Spleen (tissue), 7 donors: ENCODE results near the gene THSD4.

ENCODE experiments used
- POLR2A ChIP-seq, 3 donors: fragments of 450-650 bp; IDR thresholded peaks; one replicate each; pipeline ENCODE4 v1.5.1; 2017; ENCODE audit warnings: antibody characterized with exemption in 3 of 3, mild to moderate bottlenecking in 1 of 3
- TF ChIP-seq, protein P1 (sequence below), 11 experiments: fragments of 200-600 bp in 7 of 11; fragments of 450-650 bp in 4 of 11; sonication (generic) in 4 of 11; IDR thresholded peaks in 8 of 11; conservative IDR thresholded peaks in 3 of 11; 1 replicate in 7 of 11; 2 replicates in 4 of 11; pipeline versions ENCODE4 v1.4.0 to v1.8.0; 2016 to 2021; ENCODE audit warnings: antibody characterized with exemption in 11 of 11, inconsistent platforms in 4 of 11, mild to moderate bottlenecking in 1 of 11
- donor health status: DM: no; HTN: no; CAD: no; lungs with moderate emphysema.
- donor health status: DM: no; HTN: no; CAD: no.
- donor health status: DM: no; HTN: no; CAD: no.

DNA sequence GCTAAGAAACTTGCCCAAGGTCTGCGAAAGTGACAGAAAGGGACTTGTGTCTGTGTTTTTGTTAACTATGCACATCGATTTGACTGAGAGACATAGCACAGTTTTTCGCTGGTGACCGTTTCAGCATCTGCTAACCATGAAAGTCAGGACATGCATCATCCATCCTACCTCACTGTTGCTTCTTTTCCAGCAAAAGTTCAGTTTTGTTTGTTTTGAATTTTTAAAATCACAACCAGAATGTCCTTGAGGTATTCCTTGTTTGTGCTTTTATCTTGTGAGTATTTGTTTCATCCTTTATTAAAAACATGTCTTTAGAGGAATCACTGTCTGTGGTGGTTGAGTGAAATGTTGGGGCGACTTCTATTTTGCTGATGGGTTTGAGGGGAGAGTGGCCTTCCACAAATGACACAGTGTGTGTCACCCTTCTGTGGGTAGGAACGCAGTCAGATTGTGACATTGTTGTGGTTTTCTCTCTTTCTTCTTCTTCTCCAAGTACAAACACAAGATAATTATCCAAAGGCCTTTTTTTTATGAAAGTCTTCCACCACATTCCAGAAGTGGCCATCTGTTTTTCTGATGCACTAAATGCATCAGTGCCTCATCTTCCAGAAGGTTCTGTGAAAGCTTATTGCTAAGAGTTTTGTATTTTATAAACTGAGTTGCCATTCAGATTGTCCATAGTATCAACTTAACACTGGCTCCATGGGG lies 480.7 kb downstream of the THSD4 start:
- TF ChIP-seq, protein P1, sequence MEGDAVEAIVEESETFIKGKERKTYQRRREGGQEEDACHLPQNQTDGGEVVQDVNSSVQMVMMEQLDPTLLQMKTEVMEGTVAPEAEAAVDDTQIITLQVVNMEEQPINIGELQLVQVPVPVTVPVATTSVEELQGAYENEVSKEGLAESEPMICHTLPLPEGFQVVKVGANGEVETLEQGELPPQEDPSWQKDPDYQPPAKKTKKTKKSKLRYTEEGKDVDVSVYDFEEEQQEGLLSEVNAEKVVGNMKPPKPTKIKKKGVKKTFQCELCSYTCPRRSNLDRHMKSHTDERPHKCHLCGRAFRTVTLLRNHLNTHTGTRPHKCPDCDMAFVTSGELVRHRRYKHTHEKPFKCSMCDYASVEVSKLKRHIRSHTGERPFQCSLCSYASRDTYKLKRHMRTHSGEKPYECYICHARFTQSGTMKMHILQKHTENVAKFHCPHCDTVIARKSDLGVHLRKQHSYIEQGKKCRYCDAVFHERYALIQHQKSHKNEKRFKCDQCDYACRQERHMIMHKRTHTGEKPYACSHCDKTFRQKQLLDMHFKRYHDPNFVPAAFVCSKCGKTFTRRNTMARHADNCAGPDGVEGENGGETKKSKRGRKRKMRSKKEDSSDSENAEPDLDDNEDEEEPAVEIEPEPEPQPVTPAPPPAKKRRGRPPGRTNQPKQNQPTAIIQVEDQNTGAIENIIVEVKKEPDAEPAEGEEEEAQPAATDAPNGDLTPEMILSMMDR (IDR thresholded peaks at IDR 0.05 in 8 of 11, conservative IDR thresholded peaks at IDR 0.05 in 3 of 11), result no peak
- TF ChIP-seq POLR2A (IDR thresholded peaks at IDR 0.05), result no peak
